Mesendoderm (in vitro differentiated cells): ENCODE results near the gene LDLRAD1.
A peak's percentile ranks its signal among the peaks of the same experiment; 100 is the strongest.
"Not testable (repeated sequence)": the region's sequence is repeated elsewhere in the genome, so short reads cannot be mapped to it uniquely, and the experiment has no call there.

Experiments used
- DNase-seq: peaks from one replicate; pipeline ENCODE4 v3.0.0; 2013
- H2AK5ac ChIP-seq: 2 replicates; pipeline ENCODE4 v1.6.1; 2013; ENCODE audit warnings: low read length, inconsistent platforms
- H2BK120ac ChIP-seq: 2 replicates; pipeline ENCODE4 v1.6.1; 2013; ENCODE audit warnings: low read depth, mild to moderate bottlenecking, low read length, moderate library complexity, mixed read lengths
- H2BK15ac ChIP-seq: replicated peaks from 2 replicates; pipeline ENCODE4 v1.6.1; 2013; ENCODE audit warnings: low read depth, mild to moderate bottlenecking, moderate library complexity
- H2BK5ac ChIP-seq: 2 replicates; pipeline ENCODE4 v1.6.1; 2013; ENCODE audit warnings: low read length, inconsistent platforms
- H3K18ac ChIP-seq: 2 replicates; pipeline ENCODE4 v1.6.1; 2013; ENCODE audit warnings: mild to moderate bottlenecking, low read length, mixed read lengths
- H3K23ac ChIP-seq: one replicate; pipeline ENCODE4 v1.6.1; 2013; ENCODE audit warnings: low read length
- H3K27ac ChIP-seq: 2 replicates; pipeline ENCODE4 v1.5.1; 2013; ENCODE audit warnings: low read depth, mild to moderate bottlenecking, inconsistent platforms, low read length, moderate library complexity
- H3K27me3 ChIP-seq: 2 replicates; pipeline ENCODE4 v1.6.1; 2013; ENCODE audit warnings: low read length, control low read depth, mild to moderate bottlenecking, inconsistent platforms; ENCODE audit not compliant: insufficient read depth, poor library complexity
- H3K36me3 ChIP-seq: 2 replicates; pipeline ENCODE4 v1.6.1; 2013; ENCODE audit warnings: low read length, inconsistent platforms; ENCODE audit not compliant: control insufficient read depth, insufficient read depth
- H3K4ac ChIP-seq: one replicate; pipeline ENCODE4 v1.6.1; 2013; ENCODE audit warnings: low read depth, mild to moderate bottlenecking, low read length, moderate library complexity
- H3K4me1 ChIP-seq: 2 replicates; pipeline ENCODE4 v1.6.1; 2013; ENCODE audit warnings: low read depth, low read length, inconsistent platforms; ENCODE audit not compliant: control insufficient read depth
- H3K4me2 ChIP-seq: 2 replicates; pipeline ENCODE4 v1.6.1; 2013; ENCODE audit warnings: low read length
- H3K4me3 ChIP-seq: 2 replicates; pipeline ENCODE4 v1.5.1; 2013; ENCODE audit warnings: mild to moderate bottlenecking, low read length
- H3K56ac ChIP-seq: one replicate; pipeline ENCODE4 v1.6.1; 2013; ENCODE audit warnings: low read length
- H3K79me1 ChIP-seq: 2 replicates; pipeline ENCODE4 v1.6.1; 2013; ENCODE audit warnings: low read length, inconsistent platforms
- H3K79me2 ChIP-seq: 2 replicates; pipeline ENCODE4 v1.6.1; 2013; ENCODE audit warnings: mild to moderate bottlenecking, low read length; ENCODE audit not compliant: control insufficient read depth, insufficient read depth
- H3K9ac ChIP-seq: 2 replicates; pipeline ENCODE4 v1.6.1; 2013; ENCODE audit warnings: low read length, inconsistent platforms
- H4K5ac ChIP-seq: one replicate; pipeline ENCODE4 v1.6.1; 2013; ENCODE audit warnings: low read length
- H4K8ac ChIP-seq: one replicate; pipeline ENCODE4 v1.6.1; 2013; ENCODE audit warnings: low read depth, mild to moderate bottlenecking, control low read depth, low read length, moderate library complexity
- WGBS: extraction: QIAGEN DNeasy Blood & Tissue Kit; methylation state at CpG from one replicate; pipeline ENCODE4 v1.1.7; 2013; ENCODE audit warnings: low lambda C conversion rate, missing lambda C conversion rate; ENCODE audit not compliant: insufficient coverage; ENCODE audit errors: extremely low coverage; 5-methylcytosine and 5-hydroxymethylcytosine counted together

The LDLRAD1 gene

DNA sequence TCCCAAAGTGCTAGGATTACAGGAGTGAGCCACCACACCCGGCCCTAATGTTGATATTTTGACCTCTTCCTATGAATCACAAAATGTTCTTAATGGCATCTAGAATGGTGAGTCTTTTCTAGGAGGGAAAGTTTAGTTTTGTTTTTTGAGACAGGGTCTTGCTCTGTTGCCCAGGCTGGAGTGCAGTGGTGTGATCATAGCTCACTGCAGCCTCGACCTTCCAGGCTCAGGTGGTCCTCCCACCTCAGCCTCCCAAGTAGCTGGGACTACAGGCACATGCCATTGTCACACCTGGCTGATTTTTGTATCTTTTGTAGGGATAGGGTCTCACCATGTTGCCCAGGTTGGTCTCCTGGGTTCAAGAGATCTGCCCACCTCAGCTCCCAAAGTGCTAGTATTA, 48.7 kb downstream of the LDLRAD1 start:
- not testable (repeated sequence) for H3K4me2 ChIP-seq, H3K18ac ChIP-seq, H2AK5ac ChIP-seq, H3K27me3 ChIP-seq, H3K56ac ChIP-seq, H3K4ac ChIP-seq, H3K4me1 ChIP-seq, H4K5ac ChIP-seq, H3K4me3 ChIP-seq, H3K79me1 ChIP-seq, H4K8ac ChIP-seq, H3K79me2 ChIP-seq, H2BK5ac ChIP-seq, H3K36me3 ChIP-seq, H3K23ac ChIP-seq, H2BK120ac ChIP-seq, H3K9ac ChIP-seq, H2BK15ac ChIP-seq, H3K27ac ChIP-seq, DNase-seq
- WGBS = no CpG with 5 or more reads among the region's 2 CpGs

DNA sequence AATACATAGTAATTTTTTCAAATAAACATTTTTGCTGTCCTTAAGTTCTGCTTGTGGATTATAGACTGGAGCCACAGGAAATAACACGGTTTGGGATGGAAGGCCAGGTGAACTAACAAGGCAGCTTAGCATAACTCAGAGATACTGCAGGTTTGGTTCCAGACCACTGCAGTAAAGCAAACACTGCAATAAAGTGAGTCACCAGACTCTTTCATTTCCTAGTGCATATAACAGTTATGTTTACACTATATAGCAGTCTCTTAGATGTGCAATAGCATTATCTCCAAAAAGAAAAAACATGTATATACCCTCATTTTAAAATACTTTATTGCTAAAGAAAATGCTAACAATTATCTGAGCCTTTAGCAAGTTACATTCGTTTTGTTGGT, 49.9 kb downstream of the LDLRAD1 start:
- Histone ChIP-seq H4K8ac (no peak overlapping the region), H3K4me2 (no peak overlapping the region), H3K4me3 (no peak overlapping the region), H2BK5ac (no peak overlapping the region), H3K4ac (no peak overlapping the region), H3K23ac (no peak overlapping the region), H3K36me3 (no peaks in the 10 kb centered on the region), H2BK15ac (no peak overlapping the region), H2AK5ac (no peak overlapping the region), H3K56ac (no peak overlapping the region), H4K5ac (no peak overlapping the region), H2BK120ac (no peak overlapping the region), H3K27me3 (no peaks in the 10 kb centered on the region), H3K27ac (no peak overlapping the region), H3K18ac (no peak overlapping the region), H3K9ac (no peak overlapping the region), H3K79me2 (no peaks in the 10 kb centered on the region), H3K79me1 (no peaks in the 10 kb centered on the region), H3K4me1 (no peaks in the 10 kb centered on the region)
- DNase-seq = no peak
- no CpG with 5 or more reads among the region's 2 CpGs for WGBS

DNA sequence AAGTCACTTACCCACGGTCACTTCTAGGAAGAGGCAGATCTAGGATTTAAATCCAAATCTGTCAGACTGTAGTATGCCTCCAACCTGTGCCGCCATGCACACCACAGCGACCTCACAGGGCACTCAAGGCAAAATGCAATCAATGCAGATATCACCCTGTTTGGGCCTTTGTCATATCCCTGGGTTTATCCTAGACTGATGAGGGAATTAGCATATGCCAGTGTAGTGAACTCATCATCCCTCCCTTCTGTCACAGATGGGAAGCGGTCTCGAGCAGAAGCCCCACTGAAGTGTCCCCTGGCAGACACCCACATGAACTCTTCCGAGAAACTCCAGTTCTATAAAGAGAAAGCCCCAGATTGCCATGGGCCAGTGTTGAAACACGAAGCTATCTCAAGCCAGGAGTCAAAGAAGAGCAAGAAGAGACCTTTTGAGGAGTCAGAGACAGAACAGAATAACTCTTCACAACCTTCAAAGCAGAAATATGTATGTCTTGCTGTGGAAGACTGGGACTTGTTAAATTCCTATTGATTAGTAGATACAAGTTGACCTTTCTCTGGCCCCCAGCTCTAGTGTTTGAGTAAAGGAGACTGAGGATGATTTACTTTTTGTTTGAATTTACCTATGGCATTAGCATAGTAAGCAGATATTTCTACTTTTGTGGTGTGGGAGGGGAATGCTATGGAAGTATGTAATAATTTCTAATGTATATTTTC, 50.4 kb downstream of the LDLRAD1 start:
- no peak overlapping the region for H3K4ac ChIP-seq
- DNase-seq = no peak
- no peak overlapping the region for H3K56ac ChIP-seq
- no peaks in the 10 kb centered on the region for H3K27me3 ChIP-seq
- H3K23ac ChIP-seq = no peak overlapping the region
- no peak overlapping the region for H3K4me3 ChIP-seq
- H3K36me3 ChIP-seq = no peaks in the 10 kb centered on the region
- H3K4me1 ChIP-seq = no peaks in the 10 kb centered on the region
- no peak overlapping the region for H2BK120ac ChIP-seq
- no peak overlapping the region for H4K8ac ChIP-seq
- no peak overlapping the region for H3K9ac ChIP-seq
- no peak overlapping the region for H2BK15ac ChIP-seq
- H4K5ac ChIP-seq = no peak overlapping the region
- H3K27ac ChIP-seq = no peak overlapping the region
- no peaks in the 10 kb centered on the region for H3K79me2 ChIP-seq
- H3K79me1 ChIP-seq = no peaks in the 10 kb centered on the region
- WGBS = no CpG with 5 or more reads among the region's 7 CpGs
- no peak overlapping the region for H3K18ac ChIP-seq
- H2AK5ac ChIP-seq = no peak overlapping the region
- no peak overlapping the region for H3K4me2 ChIP-seq
- no peak overlapping the region for H2BK5ac ChIP-seq

DNA sequence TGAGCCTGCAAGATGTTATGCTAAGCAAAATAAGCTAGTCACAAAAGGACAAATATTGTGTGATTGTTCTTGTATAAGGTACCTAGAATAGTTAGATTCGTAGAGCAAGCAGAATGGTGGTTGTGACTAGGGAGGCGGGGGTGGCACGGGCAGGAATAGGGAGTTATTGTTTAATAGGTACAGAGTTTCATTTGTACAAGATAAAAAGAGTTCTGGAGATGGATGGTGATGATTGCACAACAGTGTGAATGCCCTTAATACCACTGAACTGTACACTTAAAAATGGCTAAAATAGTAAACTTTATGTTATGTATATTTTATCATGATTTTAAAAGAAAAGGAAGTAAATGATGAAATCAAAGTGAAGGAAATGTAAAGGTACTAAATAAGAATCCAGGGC, 51.2 kb downstream of the LDLRAD1 start:
- no CpG with 5 or more reads among the region's 3 CpGs for WGBS
- Histone ChIP-seq H2BK120ac (no peak overlapping the region), H3K4me1 (no peaks in the 10 kb centered on the region), H3K4ac (no peak overlapping the region), H3K36me3 (no peaks in the 10 kb centered on the region), H4K8ac (no peak overlapping the region), H4K5ac (no peak overlapping the region), H3K4me2 (no peak overlapping the region), H3K27ac (no peak overlapping the region), H3K27me3 (no peaks in the 10 kb centered on the region), H3K9ac (no peak overlapping the region), H2BK5ac (no peak overlapping the region), H3K56ac (no peak overlapping the region), H2BK15ac (no peak overlapping the region), H3K79me1 (no peaks in the 10 kb centered on the region), H3K4me3 (no peak overlapping the region), H3K23ac (no peak overlapping the region), H2AK5ac (no peak overlapping the region), H3K79me2 (no peaks in the 10 kb centered on the region), H3K18ac (no peak overlapping the region)
- no peak for DNase-seq

DNA sequence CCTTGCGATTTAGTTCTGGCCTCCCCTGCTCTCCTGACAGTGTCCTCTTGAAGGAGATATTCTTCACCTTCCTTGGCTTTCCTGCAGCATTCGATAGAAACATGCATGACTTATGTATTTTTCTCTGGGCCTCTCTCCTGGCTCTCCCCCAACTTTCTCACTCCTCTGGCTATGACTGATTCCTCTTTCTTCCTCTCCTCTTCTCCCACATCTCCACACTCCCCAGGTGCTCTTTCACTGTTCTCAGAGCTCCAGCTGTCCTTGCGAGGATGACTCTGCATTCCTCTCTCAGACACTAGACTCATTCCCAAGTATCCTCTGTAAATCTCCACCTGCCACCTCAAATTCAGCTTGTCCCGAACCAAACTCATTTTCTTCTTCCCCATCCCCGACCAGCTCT, 53.9 kb downstream of the LDLRAD1 start:
- Histone ChIP-seq H3K9ac (no peak overlapping the region), H2BK15ac (no peak overlapping the region), H3K79me2 (no peaks in the 10 kb centered on the region), H3K23ac (no peak overlapping the region), H2BK120ac (no peak overlapping the region), H4K8ac (no peak overlapping the region), H3K27ac (no peak overlapping the region), H2BK5ac (no peak overlapping the region), H3K79me1 (no peaks in the 10 kb centered on the region), H4K5ac (no peak overlapping the region), H3K18ac (no peak overlapping the region), H3K4ac (no peak overlapping the region), H3K4me2 (no peak overlapping the region), H3K36me3 (no peaks in the 10 kb centered on the region), H3K4me1 (no peaks in the 10 kb centered on the region), H3K4me3 (no peak overlapping the region), H2AK5ac (no peak overlapping the region), H3K27me3 (no peaks in the 10 kb centered on the region), H3K56ac (no peak overlapping the region)
- peak; percentile 61 for DNase-seq
- WGBS = no CpG with 5 or more reads among the region's 5 CpGs

DNA sequence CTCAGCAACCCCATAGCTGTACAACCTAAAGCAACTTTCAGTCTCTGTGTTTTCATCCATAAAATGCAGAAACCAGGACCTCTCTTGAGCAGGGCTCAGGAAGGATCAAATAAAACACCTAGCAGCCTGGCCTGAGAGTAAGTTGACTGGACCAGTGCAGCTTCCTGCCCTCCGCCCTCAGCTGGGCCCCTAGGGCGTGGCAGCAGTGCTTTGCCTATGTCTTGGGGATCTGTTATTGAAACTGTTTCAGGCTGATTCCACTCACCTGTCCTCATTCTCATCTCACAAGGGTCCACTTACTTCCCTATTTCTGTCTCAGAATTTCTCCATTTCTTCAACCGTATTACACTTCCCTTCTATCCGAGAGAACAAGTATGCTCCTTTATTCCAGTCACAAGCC, 54.5 kb downstream of the LDLRAD1 start:
- no peak overlapping the region for H2BK120ac ChIP-seq
- H3K9ac ChIP-seq = no peak overlapping the region
- no peak overlapping the region for H3K27ac ChIP-seq
- no peaks in the 10 kb centered on the region for H3K79me2 ChIP-seq
- H3K27me3 ChIP-seq = no peaks in the 10 kb centered on the region
- no peak overlapping the region for H3K4ac ChIP-seq
- no peak overlapping the region for H3K23ac ChIP-seq
- no CpG with 5 or more reads among the region's 4 CpGs for WGBS
- H3K18ac ChIP-seq = no peak overlapping the region
- no peak overlapping the region for H4K8ac ChIP-seq
- H3K36me3 ChIP-seq = no peaks in the 10 kb centered on the region
- no peaks in the 10 kb centered on the region for H3K79me1 ChIP-seq
- no peak overlapping the region for H3K56ac ChIP-seq
- no peaks in the 10 kb centered on the region for H3K4me1 ChIP-seq
- no peak overlapping the region for H3K4me2 ChIP-seq
- H2AK5ac ChIP-seq = no peak overlapping the region
- no peak for DNase-seq
- H4K5ac ChIP-seq = no peak overlapping the region
- H3K4me3 ChIP-seq = no peak overlapping the region
- no peak overlapping the region for H2BK5ac ChIP-seq
- no peak overlapping the region for H2BK15ac ChIP-seq
